Stimulated activated CD4-positive, alpha-beta T cell treated with anti-CD3 and anti-CD28 coated beads, Interleukin-4, amount 100 ng/mL, for 48 hours (primary cell): Measurements from ENCODE around the gene DOK3.
A peak's percentile ranks its signal among the peaks of the same experiment; 100 is the strongest.

Experiments used
- DNase-seq, 2 donors: peaks; one replicate each; pipeline ENCODE4 v3.0.0-alpha.2; 2020; ENCODE audit warnings: low read depth in 2 of 2

The DOK3 gene

DNA sequence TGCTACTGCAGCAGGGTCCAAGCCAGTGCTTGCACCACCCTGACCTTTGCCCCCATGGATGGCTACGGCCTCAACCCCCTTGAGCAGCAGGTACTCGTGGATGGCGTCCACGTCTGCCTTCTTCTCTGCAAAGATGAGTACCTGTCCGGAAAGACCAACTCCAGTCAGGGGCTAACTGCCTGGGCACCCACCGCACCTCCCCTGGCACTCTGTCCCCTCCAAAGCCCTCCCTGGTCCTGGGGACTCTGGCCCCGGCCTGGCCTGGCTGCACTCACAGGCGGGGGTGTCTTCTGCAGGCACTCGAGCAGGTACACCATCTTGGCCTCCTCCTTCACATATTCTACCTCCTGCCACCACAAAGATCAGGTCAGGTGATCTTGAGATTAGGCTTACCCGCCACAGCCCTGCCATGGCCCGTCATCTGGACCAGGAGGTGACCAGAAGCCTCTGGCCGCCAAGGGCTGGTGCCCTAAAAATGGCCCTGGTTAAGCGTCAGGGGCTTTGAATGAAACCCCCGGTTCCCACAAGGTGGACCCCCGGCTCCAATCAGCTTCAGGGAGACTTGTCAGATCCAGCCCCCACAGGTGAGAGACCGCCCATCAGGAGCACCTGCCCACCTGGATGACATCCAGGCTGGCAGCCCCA lies 3.2 kb upstream of the DOK3 start:
- DNase-seq, result no peak

DNA sequence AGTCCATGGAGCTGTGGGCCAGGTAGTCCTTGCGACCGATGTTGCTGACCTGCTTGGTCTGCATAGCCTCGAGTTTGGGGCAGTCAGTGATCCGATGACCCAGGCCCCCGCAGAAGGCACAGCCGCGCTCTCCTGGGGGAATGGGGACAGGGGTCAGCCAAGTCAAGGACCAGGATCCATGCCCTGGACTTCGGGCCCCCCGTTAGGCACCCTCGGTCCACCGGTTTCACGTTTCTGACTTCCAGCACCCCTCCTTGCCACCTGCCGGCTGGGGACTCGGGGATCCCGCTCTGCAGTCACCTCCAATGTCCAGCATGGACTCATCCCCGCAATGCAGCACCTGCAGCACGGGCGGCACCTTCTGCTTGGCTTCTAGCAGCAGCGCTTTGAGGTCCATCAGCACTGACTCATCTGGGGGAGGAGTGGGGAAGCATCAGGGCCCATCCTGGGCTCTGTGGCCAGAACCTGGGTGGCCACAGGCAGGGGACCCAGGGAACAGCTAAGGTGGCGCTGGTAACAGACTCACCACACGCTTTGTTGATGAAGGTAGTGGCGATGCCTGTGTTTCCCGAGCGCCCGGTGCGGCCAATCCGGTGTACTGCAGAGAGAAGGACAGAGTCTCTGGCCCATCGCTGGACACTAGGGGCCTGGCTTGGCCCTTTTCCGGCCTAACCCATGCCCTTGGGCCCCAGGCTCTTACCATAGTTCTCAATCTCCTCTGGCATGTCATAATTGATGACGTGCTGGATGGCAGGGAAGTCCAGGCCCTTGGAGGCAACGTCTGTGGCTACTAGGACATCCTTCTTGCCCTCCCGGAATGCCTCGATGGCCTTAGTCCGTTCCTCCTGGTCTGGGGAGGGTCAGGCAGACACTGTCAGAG lies 2.4 kb upstream of the DOK3 start:
- DNase-seq, result no peak

DNA sequence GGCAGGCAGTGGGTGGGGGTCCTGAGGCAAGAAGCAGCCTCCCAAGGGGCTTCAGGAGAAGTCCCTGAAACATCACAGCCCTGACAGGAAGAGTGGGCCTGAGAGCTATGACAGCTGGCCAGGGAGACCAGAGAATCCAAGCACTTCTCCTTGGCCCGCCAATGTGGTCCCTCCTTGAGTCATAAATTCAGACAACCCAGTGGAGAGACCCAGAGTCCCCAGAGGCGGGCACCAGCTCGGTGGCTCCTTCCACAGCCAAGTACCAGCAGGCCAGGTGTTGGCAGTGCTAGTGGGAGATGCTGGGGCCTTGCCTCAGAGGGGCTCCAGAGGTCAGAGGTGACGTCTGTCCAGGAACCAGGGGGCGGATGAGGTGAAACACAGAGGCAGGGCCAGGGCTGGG lies 1.6 kb upstream of the DOK3 start:
- DNase-seq, result no peak

- no peak for DNase-seq
Observed at GRCh38 chr5:177510567-177511053, 984 bp upstream of the DOK3 start.

- DNase-seq, result no peak
Observed at GRCh38 chr5:177509991-177510566, 453 bp upstream of the DOK3 start.

DNA sequence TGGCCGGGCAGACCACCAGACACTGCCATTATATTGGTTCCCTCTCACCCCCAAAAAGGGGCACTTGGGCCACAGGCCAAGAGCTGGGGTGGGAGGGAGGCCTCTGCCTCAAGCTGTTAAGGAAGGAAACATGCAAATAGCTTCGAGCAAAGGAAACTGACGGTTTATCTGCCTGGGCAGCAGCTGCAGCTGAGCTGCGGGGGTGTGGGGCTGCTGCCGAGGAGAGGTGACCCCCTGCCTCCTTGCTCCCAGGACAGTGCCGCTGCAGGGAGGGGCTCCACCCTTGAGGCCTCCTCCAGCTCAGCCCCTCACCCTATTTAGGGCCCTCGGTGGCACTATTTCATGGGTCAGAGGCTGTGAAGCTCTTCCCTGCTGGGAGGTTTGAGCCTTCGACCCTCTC lies 789 bp downstream of the DOK3 start:
- DNase-seq, result no peak

- DNase-seq, result no peak
Observed at GRCh38 chr5:177508221-177508611, 1.4 kb downstream of the DOK3 start.

DNA sequence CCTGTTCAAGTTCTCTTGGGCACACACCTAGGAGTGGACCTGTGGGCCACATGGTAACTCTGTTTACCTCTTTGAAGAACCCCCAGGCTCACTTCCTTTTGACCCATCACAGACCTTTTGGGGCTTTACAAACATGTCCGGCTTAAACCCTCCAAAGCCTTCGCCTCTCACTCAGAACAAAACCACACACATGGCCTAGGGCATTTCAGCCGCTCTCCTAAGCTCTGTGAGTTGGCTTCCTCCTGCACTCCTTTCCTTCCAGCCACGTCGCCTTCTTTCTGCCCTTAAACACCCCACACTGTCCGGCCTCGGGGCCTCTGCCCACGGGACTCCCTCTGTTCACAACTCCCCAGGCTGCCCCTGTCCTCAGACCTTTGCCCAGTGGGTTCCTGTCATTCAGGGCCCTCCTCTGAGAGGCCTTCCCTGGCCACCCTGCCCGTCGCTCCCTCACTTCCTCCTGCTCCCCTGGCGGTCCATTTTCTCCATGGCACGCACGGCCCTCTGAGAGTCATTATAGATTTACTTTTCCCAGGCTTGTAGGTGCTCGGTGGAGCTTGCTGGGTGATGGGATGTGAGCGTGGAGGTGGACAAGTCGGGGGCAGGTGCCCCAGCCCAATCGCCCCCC lies 1.9 kb downstream of the DOK3 start:
- no peak for DNase-seq

GRCh38 chr5:177507165-177507564 lies 2.5 kb downstream of the DOK3 start:
- no peak for DNase-seq

DNA sequence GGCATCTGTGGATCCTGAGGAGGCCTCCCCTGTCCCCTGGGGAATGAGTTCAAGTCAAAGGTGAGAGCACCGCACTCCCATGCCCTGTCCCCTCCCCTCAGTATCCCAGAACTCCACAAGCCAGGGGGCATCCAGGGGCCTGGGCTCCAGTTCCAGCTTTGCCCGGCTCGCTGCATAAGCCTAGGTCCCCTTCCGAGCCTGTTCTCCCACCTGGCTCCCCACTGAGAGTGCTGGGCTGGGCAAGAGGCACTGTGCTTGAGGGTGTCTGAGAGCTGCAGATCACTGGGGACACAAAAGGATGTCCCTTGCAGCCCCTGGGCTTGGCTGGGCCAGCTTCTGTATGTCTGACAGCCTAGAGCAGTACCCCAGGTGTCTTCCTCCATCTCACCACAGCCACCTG lies 4.6 kb downstream of the DOK3 start:
- DNase-seq, result no peak

DNA sequence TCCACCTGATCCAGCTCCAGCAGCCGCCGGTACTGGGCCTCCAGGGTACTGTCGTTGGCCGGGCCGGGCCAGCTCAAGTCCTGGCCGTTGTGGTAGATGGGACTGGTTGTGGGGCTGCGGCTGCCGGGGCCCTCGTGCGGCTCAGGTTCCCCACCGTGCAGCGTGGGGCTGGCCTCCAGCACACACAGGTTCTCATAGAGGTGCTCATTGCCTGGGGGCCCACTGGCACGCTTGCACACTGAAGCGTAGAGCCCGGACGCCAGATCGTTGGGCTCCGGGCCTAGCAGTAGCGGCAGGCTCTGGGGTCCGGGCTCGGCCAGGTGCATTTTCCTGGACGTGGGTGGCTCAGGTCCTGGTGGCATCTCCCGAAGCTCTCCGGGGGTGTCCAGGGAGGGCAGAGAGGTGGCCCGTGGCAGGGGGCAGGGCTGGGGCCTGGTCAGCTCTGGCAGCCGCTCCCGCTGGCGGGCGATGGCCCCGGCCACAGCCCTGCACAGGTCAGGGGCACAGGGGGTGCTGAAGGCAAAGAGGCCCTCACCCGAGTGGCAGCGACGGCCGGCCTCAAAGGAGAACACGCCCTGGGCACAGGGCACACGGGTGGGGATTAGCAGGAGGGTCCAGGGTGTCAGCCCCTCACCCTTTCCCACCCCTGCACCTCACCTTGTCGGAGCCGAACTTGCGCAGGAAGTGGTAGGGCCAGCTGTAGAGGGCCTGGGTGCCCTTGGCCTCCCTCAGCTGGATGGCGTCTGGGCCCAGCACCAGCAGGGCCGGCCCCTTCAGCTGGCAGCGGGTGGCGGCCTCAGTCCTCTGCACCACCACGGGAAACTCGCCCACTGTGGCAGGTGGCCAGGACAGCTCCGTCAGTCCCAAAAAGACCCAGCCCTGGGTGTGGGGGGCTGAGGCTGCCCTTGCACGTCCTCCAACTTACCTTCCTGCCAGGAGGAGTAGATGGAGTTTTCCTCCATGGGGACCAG lies 5.3 kb downstream of the DOK3 start:
- no peak for DNase-seq

- DNase-seq, result no peak
Observed at GRCh38 chr5:177503351-177504085, 6.1 kb downstream of the DOK3 start.

GRCh38 chr5:177502886-177503285 lies 6.7 kb downstream of the DOK3 start:
- no peak for DNase-seq

DNA sequence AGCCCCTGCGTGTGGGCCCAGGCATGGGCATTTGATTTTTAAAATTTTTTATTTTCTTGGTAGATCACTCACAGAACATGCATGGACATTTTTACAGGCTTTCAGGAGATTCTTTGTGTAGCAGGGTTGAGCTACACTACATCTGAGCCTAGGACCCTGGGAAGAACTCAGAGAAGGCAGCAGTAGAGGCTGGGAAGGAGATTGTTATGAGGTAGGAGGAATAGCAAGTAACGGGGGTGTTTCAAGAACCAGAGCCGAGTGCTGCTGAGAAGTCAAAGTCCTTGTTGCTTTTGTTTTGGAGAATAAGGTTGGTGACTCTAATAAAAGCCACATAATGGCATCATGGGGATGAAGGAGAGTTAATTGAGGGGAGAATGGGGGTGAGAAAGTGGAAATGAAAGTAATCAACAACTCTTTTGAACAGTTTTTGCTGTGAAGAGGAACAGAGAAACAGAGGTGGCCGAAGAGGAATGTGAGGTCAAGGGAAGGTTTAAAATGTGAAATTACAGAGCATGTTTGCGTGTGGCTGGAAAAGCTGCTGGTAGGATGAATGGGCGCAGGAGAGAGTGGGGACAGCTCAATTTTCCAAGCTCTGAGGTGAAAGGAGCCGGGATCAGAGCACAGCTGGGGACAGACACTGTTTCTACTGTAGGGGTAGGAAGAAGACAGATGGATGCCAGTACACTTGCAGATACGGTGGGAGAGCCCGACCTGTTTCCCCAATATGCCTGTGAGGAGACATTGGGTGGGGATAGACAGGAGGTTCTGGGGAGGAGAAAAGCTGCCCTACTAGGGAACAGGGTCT lies 7.5 kb downstream of the DOK3 start:
- DNase-seq, result no peak

- DNase-seq, result peak; percentile 80 to 89
Observed at GRCh38 chr5:177500685-177501522, 8.7 kb downstream of the DOK3 start.

DNA sequence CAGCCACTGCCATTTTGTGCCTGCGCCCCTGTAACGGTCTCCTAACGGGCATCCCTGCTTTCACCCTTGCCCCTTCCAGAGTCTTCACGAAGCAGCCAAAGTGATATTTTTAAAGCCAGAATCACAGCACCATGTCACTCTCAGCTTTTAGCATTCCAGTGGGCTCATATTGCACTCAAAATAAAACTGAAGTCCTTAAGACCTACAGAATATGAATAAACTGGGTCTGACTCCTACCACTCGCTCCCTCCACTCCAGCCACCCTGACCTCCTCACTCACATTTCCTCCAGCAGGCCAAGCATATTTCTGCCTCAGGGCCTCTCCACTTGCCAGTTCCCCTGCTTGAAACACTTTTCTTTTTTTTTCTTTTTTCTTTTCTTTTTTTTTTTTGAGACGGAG lies 9.8 kb downstream of the DOK3 start:
- DNase-seq, result no peak

DNA sequence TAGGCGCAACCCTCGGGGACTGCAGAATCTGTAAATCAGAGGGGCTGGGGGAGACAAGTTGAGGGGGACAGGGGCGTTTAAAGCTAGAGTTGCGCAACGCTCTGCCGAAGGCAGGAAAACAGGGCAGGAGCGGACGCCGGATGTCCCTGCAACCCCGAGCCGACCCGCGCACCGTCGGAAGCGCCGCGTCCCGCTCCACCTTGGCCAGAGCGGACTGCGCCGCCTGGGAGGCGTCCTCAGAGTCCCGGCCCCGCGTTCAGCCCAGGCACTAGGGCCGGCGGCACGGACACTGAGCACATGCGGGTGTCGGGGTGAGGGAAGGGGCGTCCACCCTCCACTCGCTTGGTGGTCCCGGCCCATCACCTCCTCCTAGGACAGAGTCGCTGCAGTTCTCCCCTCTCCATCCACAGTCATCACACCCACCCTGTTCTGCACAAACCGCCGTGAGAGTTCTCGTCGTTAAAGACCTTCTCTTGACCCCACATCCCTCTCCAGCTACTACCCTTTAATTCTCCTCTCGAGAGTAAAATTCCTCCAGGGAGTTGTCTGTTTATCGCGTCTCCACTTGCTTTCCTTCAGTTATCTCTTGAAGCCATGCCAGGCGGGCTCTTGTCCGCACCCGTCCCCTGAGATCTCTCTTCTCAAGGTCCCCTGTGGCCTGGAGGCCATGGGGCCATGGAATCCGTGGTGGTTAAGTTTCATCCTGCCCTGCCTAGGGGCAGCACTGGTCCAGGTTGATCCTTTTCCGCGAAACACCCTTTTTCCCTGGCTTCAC lies 11.4 kb downstream of the DOK3 start:
- DNase-seq, result no peak
